ENCODE data around the gene SLC22A1. TPM values are rescaled to one million over a fixed set of nuclear protein-coding genes. Genes with fewer than 3 reads are reported as not detected.

The SLC22A1 gene
- total RNA-seq, 5 donors from 2014 or later (not counting 1 experiment from before 2014, with no cell fraction given) = 1.0 to 2.7 (median 2.3) TPM

DNA sequence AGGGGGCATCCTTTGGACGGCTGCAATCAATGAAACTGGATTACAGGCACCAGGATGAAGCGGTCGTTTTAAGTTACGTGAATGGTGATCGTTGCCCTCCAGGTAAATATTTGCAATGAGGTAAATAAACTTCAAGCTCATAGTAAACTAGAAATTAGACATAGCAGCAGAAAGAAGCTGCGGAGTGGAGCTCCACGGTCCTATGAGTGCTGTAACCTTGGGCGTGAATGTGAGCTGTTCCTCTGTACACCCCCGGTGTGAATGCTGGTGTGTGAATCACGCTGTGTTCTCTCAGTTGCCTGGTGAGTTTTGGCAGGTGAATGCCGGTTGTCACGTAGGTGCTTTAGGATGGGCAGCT is 42.0 kb upstream of the SLC22A1 start:
- CTCF ChIA-PET = interaction anchor here in 1 of 2 donors (0.5 kb wide), 1 partner anchor 45 kb away, joined by 3 read pairs; no protein-coding TSS in a partner anchor
- H3K27ac Mint-ChIP-seq = no peak overlapping the region

DNA sequence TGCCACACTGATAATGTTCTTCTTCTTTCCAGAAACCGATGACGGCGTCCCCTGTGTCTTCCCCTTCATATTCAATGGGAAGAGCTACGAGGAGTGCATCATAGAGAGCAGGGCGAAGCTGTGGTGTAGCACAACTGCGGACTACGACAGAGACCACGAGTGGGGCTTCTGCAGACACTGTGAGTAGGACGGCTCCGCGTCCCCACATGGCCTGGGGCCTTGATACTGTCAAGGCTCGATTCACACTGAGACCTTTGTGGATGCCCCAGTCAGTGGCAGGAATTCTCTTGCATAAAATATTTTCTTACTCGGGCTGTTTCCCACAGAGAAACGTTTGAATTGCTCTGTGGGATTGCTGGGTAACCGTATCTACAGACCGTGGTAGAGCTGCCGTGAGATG is 41.5 kb upstream of the SLC22A1 start:
- Histone ChIP-seq H3K27ac (ENCODE audit: low read length) (no peak overlapping the region), H3K9me3 (no peaks in the 10 kb centered on the region), H3K4me1 (ENCODE audit: control insufficient read depth in 1 of 2, extremely low read depth in 1 of 2, insufficient read depth in 2 of 2, low read length in 2 of 2) (no peaks in the 10 kb centered on the region), H3K4me3 (ENCODE audit: control insufficient read depth in 1 of 2, extremely low read depth in 1 of 2, low read length in 1 of 2) (no peak overlapping the region), H3K27me3 (replicated peaks in 1 of 2; ENCODE audit: control insufficient read depth in 2 of 2, extremely low read depth in 1 of 2, insufficient read depth in 2 of 2, low read length in 1 of 2) (no peaks in the 10 kb centered on the region), H3K36me3 (ENCODE audit: control insufficient read depth in 2 of 2, extremely low read depth in 1 of 2, insufficient read depth in 1 of 2, low read length in 1 of 2) (peaks cover 24 to 87% of the 10 kb centered on the region in 2 donors)
- CTCF ChIA-PET = interaction anchor here in 1 of 2 donors (0.5 kb wide), 1 partner anchor 45 kb away, joined by 3 read pairs; no protein-coding TSS in a partner anchor
- DNase-seq (no peak), ATAC-seq (replicated peaks in 1 of 4) (no peak)
- Mint-ChIP-seq H3K36me3 (peaks cover 62% of the 10 kb centered on the region), H3K4me1 (peaks cover 0 to 2% (median under 1%) of the 10 kb centered on the region in 3 donors), H3K4me3 (no peak overlapping the region), H3K27ac (no peak overlapping the region), H3K9me3 (no peaks in the 10 kb centered on the region), H3K27me3 (no peaks in the 10 kb centered on the region)
- POLR2A ChIA-PET = interaction anchor here in 1 of 2 donors (0.6 to 0.7 kb wide), 3 partner anchors 85 to 229 kb away, joined by 3 to 10 read pairs (median 4); no protein-coding TSS in a partner anchor
- WGBS (ENCODE audit: insufficient coverage) = 99% methylated on average over 14 of the region's 17 CpGs

More for the DNA sequence above, 42.0 kb upstream of the SLC22A1 start:
- no peaks in the 10 kb centered on the region for H3K4me1 Mint-ChIP-seq
- no peaks in the 10 kb centered on the region for H3K4me1 ChIP-seq (ENCODE audit: control insufficient read depth in 1 of 2, extremely low read depth in 1 of 2, insufficient read depth in 2 of 2, low read length in 2 of 2)
- ATAC-seq (replicated peaks in 1 of 4) = no peak
- H3K27ac ChIP-seq (ENCODE audit: low read length) = no peak overlapping the region
- no peak overlapping the region for H3K4me3 Mint-ChIP-seq
- POLR2A ChIA-PET = interaction anchor here in 1 of 2 donors (0.6 to 0.7 kb wide), 2 partner anchors 84 to 228 kb away, joined by 4 to 10 read pairs; no protein-coding TSS in a partner anchor
- no peaks in the 10 kb centered on the region for H3K27me3 ChIP-seq (replicated peaks in 1 of 2; ENCODE audit: control insufficient read depth in 2 of 2, extremely low read depth in 1 of 2, insufficient read depth in 2 of 2, low read length in 1 of 2)
- H3K36me3 ChIP-seq (ENCODE audit: control insufficient read depth in 2 of 2, extremely low read depth in 1 of 2, insufficient read depth in 1 of 2, low read length in 1 of 2) = peaks cover 24 to 85% of the 10 kb centered on the region in 2 donors
- H3K9me3 ChIP-seq = no peaks in the 10 kb centered on the region
- H3K4me3 ChIP-seq (ENCODE audit: control insufficient read depth in 1 of 2, extremely low read depth in 1 of 2, low read length in 1 of 2) = no peak overlapping the region
- no peaks in the 10 kb centered on the region for H3K9me3 Mint-ChIP-seq
- no peak for DNase-seq
- 100% methylated on average over 5 of the region's 12 CpGs for WGBS (ENCODE audit: insufficient coverage)
- H3K27me3 Mint-ChIP-seq = no peaks in the 10 kb centered on the region
- peaks cover 63% of the 10 kb centered on the region for H3K36me3 Mint-ChIP-seq

- Histone ChIP-seq H3K4me1 (ENCODE audit: control insufficient read depth in 1 of 2, extremely low read depth in 1 of 2, insufficient read depth in 2 of 2, low read length in 2 of 2) (no peaks in the 10 kb centered on the region), H3K27ac (ENCODE audit: low read length) (no peak overlapping the region), H3K9me3 (no peaks in the 10 kb centered on the region), H3K36me3 (ENCODE audit: control insufficient read depth in 2 of 2, extremely low read depth in 1 of 2, insufficient read depth in 1 of 2, low read length in 1 of 2) (peaks cover 28 to 87% of the 10 kb centered on the region in 2 donors), H3K4me3 (ENCODE audit: control insufficient read depth in 1 of 2, extremely low read depth in 1 of 2, low read length in 1 of 2) (no peak overlapping the region), H3K27me3 (replicated peaks in 1 of 2; ENCODE audit: control insufficient read depth in 2 of 2, extremely low read depth in 1 of 2, insufficient read depth in 2 of 2, low read length in 1 of 2) (no peaks in the 10 kb centered on the region)
- 100% methylated on average over 8 of the region's 11 CpGs for WGBS (ENCODE audit: insufficient coverage)
- ATAC-seq (replicated peaks in 1 of 4) (no peak), DNase-seq (no peak)
- Mint-ChIP-seq H3K9me3 (no peaks in the 10 kb centered on the region), H3K4me1 (peaks cover 0 to 8% (median 2%) of the 10 kb centered on the region in 3 donors), H3K27ac (no peak overlapping the region), H3K27me3 (no peaks in the 10 kb centered on the region), H3K36me3 (peaks cover 69% of the 10 kb centered on the region), H3K4me3 (no peak overlapping the region)
- POLR2A ChIA-PET = interaction anchor here in 1 of 2 donors (0.6 kb wide), 1 partner anchor 79 kb away, joined by 3 read pairs; no protein-coding TSS in a partner anchor
- CTCF ChIA-PET = interaction anchor here in 1 of 2 donors (0.7 kb wide), 1 partner anchor 909 kb away, joined by 4 read pairs; no protein-coding TSS in a partner anchor
These were observed 40.2 kb upstream of the SLC22A1 start for GRCh38 chr6:160081398-160081797.

GRCh38 chr6:160082627-160083026 is 39.0 kb upstream of the SLC22A1 start:
- Mint-ChIP-seq H3K36me3 (peaks cover 68% of the 10 kb centered on the region), H3K4me1 (peaks cover 0 to 8% (median 2%) of the 10 kb centered on the region in 3 donors), H3K9me3 (no peaks in the 10 kb centered on the region), H3K27ac (no peak overlapping the region), H3K27me3 (no peaks in the 10 kb centered on the region), H3K4me3 (no peak overlapping the region)
- Histone ChIP-seq H3K27ac (ENCODE audit: low read length) (no peak overlapping the region), H3K27me3 (replicated peaks in 1 of 2; ENCODE audit: control insufficient read depth in 2 of 2, extremely low read depth in 1 of 2, insufficient read depth in 2 of 2, low read length in 1 of 2) (no peaks in the 10 kb centered on the region), H3K4me3 (ENCODE audit: control insufficient read depth in 1 of 2, extremely low read depth in 1 of 2, low read length in 1 of 2) (no peak overlapping the region), H3K36me3 (ENCODE audit: control insufficient read depth in 2 of 2, extremely low read depth in 1 of 2, insufficient read depth in 1 of 2, low read length in 1 of 2) (peaks cover 28 to 88% of the 10 kb centered on the region in 2 donors), H3K9me3 (no peaks in the 10 kb centered on the region), H3K4me1 (ENCODE audit: control insufficient read depth in 1 of 2, extremely low read depth in 1 of 2, insufficient read depth in 2 of 2, low read length in 2 of 2) (no peaks in the 10 kb centered on the region)
- 90% methylated on average over 6 of the region's 8 CpGs for WGBS (ENCODE audit: insufficient coverage)
- ATAC-seq (replicated peaks in 1 of 4) (no peak), DNase-seq (no peak)
- ChIA-PET CTCF (no interaction called here), POLR2A (interaction anchor here in 1 of 2 donors (0.6 kb wide), 1 partner anchor 380 kb away, joined by 7 read pairs; no protein-coding TSS in a partner anchor)

GRCh38 chr6:160084198-160084776 is 37.3 kb upstream of the SLC22A1 start:
- POLR2A ChIA-PET = no interaction called here
- CTCF ChIA-PET = interaction anchor here in 1 of 2 donors (0.6 kb wide), 1 partner anchor 382 kb away, joined by 3 read pairs; no protein-coding TSS in a partner anchor
- Histone ChIP-seq H3K27me3 (replicated peaks in 1 of 2; ENCODE audit: control insufficient read depth in 2 of 2, extremely low read depth in 1 of 2, insufficient read depth in 2 of 2, low read length in 1 of 2) (no peaks in the 10 kb centered on the region), H3K27ac (ENCODE audit: low read length) (no peak overlapping the region), H3K9me3 (no peaks in the 10 kb centered on the region), H3K4me3 (ENCODE audit: control insufficient read depth in 1 of 2, extremely low read depth in 1 of 2, low read length in 1 of 2) (no peak overlapping the region), H3K4me1 (ENCODE audit: control insufficient read depth in 1 of 2, extremely low read depth in 1 of 2, insufficient read depth in 2 of 2, low read length in 2 of 2) (no peaks in the 10 kb centered on the region), H3K36me3 (ENCODE audit: control insufficient read depth in 2 of 2, extremely low read depth in 1 of 2, insufficient read depth in 1 of 2, low read length in 1 of 2) (peaks cover 27 to 88% of the 10 kb centered on the region in 2 donors)
- H3K27me3 Mint-ChIP-seq = no peaks in the 10 kb centered on the region
- H3K4me3 Mint-ChIP-seq = no peak overlapping the region
- peaks cover 74% of the 10 kb centered on the region for H3K36me3 Mint-ChIP-seq
- peaks cover 0 to 8% (median 2%) of the 10 kb centered on the region in 3 donors for H3K4me1 Mint-ChIP-seq
- no peak for DNase-seq
- no peak for ATAC-seq (replicated peaks in 1 of 4)
- H3K27ac Mint-ChIP-seq = no peak overlapping the region
- 98% methylated on average over 7 of the region's 18 CpGs for WGBS (ENCODE audit: insufficient coverage)
- no peaks in the 10 kb centered on the region for H3K9me3 Mint-ChIP-seq

DNA sequence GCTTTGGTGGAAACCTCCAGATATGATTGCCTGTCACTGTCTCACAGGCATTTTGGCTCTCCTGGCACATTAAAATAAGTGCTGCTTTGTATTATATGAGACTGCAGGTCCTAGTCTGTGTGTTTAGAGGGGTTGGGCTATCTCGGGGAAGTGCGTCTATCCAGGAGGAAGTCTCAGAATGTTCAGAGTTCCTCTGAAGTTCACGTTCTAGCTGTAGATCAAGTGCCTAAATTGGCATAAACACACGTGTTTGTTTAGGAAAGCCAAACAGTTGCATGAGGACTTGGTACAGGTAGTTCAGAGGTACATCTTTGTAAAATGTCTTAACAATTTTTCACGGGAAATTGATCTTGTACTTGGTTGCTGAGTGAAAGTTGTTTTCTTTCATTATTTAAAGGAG is 36.4 kb upstream of the SLC22A1 start:
- DNase-seq (no peak), ATAC-seq (replicated peaks in 1 of 4) (no peak)
- ChIA-PET POLR2A (no interaction called here), CTCF (interaction anchor here in 1 of 2 donors (0.6 kb wide), 1 partner anchor 44 kb away, joined by 3 read pairs; no protein-coding TSS in a partner anchor)
- Histone ChIP-seq H3K9me3 (no peaks in the 10 kb centered on the region), H3K4me1 (ENCODE audit: control insufficient read depth in 1 of 2, extremely low read depth in 1 of 2, insufficient read depth in 2 of 2, low read length in 2 of 2) (no peaks in the 10 kb centered on the region), H3K36me3 (ENCODE audit: control insufficient read depth in 2 of 2, extremely low read depth in 1 of 2, insufficient read depth in 1 of 2, low read length in 1 of 2) (peaks cover 31 to 88% of the 10 kb centered on the region in 2 donors), H3K4me3 (ENCODE audit: control insufficient read depth in 1 of 2, extremely low read depth in 1 of 2, low read length in 1 of 2) (no peak overlapping the region), H3K27ac (ENCODE audit: low read length) (no peak overlapping the region), H3K27me3 (replicated peaks in 1 of 2; ENCODE audit: control insufficient read depth in 2 of 2, extremely low read depth in 1 of 2, insufficient read depth in 2 of 2, low read length in 1 of 2) (no peaks in the 10 kb centered on the region)
- Mint-ChIP-seq H3K27ac (no peak overlapping the region), H3K4me3 (no peak overlapping the region), H3K36me3 (peaks cover 75% of the 10 kb centered on the region), H3K4me1 (peaks cover 0 to 8% (median 2%) of the 10 kb centered on the region in 3 donors), H3K27me3 (no peaks in the 10 kb centered on the region), H3K9me3 (no peaks in the 10 kb centered on the region)
- 75% methylated on average over 5 of the region's 5 CpGs for WGBS (ENCODE audit: insufficient coverage)
